T-cell (primary cell): ENCODE results near the gene SNX25. TPM values are rescaled to one million over a fixed set of nuclear protein-coding genes. Genes with fewer than 3 reads are reported as not detected.

Experiments used
- ATAC-seq, 4 experiments: fragments of 200-7000 bp in 3 of 4; fragments of 150-1000 bp in 1 of 4; cut with Tn5 transposase; replicated peaks in 1 of 4; 1 replicate in 3 of 4; 2 replicates in 1 of 4; pipeline ENCODE4 v1.10.0; 2021; ENCODE audit warnings: moderate library complexity in 3 of 4, mild to moderate bottlenecking in 2 of 4, moderate number of reproducible peaks in 1 of 4
- CTCF ChIA-PET, 2 donors: fragments of 300-600 bp; sonication (Branson Sonifier 250); formaldehyde crosslinking; loops; one replicate each; lab custom pipeline; 2022; ENCODE audit warnings: antibody characterized with exemption in 2 of 2; lab: Charles Lee
- POLR2A ChIA-PET, 2 donors: fragments of 300-600 bp; sonication (Branson Sonifier 250); formaldehyde crosslinking; loops; one replicate each; lab custom pipeline; 2022; ENCODE audit warnings: antibody characterized with exemption in 2 of 2; lab: Charles Lee
- DNase-seq, 35 experiments: peaks; one replicate each; pipeline versions ENCODE4 v3.0.0 to v3.0.0-alpha.2; 2013 to 2023
- H3K27ac ChIP-seq: one replicate; pipeline ENCODE4 v1.5.1; 2013; ENCODE audit warnings: low read length
- H3K27me3 ChIP-seq, 2 experiments: replicated peaks in 1 of 2; 1 replicate in 1 of 2; 2 replicates in 1 of 2; pipeline versions ENCODE4 v1.6.1 to v1.7.0; 2013; ENCODE audit warnings: low read length in 1 of 2, mixed read lengths in 1 of 2; ENCODE audit not compliant: control insufficient read depth in 2 of 2, insufficient read depth in 2 of 2; ENCODE audit errors: extremely low read depth in 1 of 2
- H3K36me3 ChIP-seq, 2 donors: 1 replicate in 1 of 2; 2 replicates in 1 of 2; pipeline versions ENCODE4 v1.6.1 to v1.7.0; 2013; ENCODE audit warnings: low read length in 1 of 2; ENCODE audit not compliant: control insufficient read depth in 2 of 2, insufficient read depth in 1 of 2; ENCODE audit errors: extremely low read depth in 1 of 2
- H3K4me1 ChIP-seq, 2 experiments: 1 replicate in 1 of 2; 2 replicates in 1 of 2; pipeline versions ENCODE4 v1.6.1 to v1.7.0; 2013; ENCODE audit warnings: low read length in 2 of 2, mixed read lengths in 1 of 2; ENCODE audit not compliant: insufficient read depth in 2 of 2, control insufficient read depth in 1 of 2; ENCODE audit errors: extremely low read depth in 1 of 2
- H3K4me3 ChIP-seq, 2 donors: 1 replicate in 1 of 2; 2 replicates in 1 of 2; pipeline versions ENCODE4 v1.5.1 to v1.7.0; 2013; ENCODE audit warnings: mild to moderate bottlenecking in 2 of 2, low read length in 1 of 2, moderate library complexity in 1 of 2; ENCODE audit not compliant: control insufficient read depth in 1 of 2; ENCODE audit errors: extremely low read depth in 1 of 2
- H3K9me3 ChIP-seq: 2 replicates; pipeline ENCODE4 v1.7.0; 2013
- H3K27ac Mint-ChIP-seq, 2 donors: one replicate each; pipeline ENCODE4 v1.8.0; 2020 to 2021; ENCODE audit warnings: mild to moderate bottlenecking in 2 of 2, mixed read lengths in 2 of 2
- H3K27me3 Mint-ChIP-seq, 2 donors: one replicate each; pipeline ENCODE4 v1.8.0; 2021 to 2022; ENCODE audit warnings: mixed read lengths in 2 of 2
- H3K36me3 Mint-ChIP-seq: one replicate; pipeline ENCODE4 v1.8.0; 2021; ENCODE audit warnings: mixed read lengths
- H3K4me1 Mint-ChIP-seq, 3 donors: one replicate each; pipeline ENCODE4 v1.8.0; 2020 to 2022; ENCODE audit warnings: mixed read lengths in 3 of 3, mild to moderate bottlenecking in 1 of 3
- H3K4me3 Mint-ChIP-seq, 3 donors: one replicate each; pipeline ENCODE4 v1.8.0; 2020 to 2022; ENCODE audit warnings: mild to moderate bottlenecking in 3 of 3, mixed read lengths in 3 of 3, moderate library complexity in 3 of 3
- H3K9me3 Mint-ChIP-seq, 3 donors: one replicate each; pipeline ENCODE4 v1.8.0; 2020 to 2022; ENCODE audit warnings: mixed read lengths in 3 of 3
- WGBS: methylation state at CpG from one replicate; pipeline ENCODE4 v1.1.5; 2013; ENCODE audit warnings: missing lambda C conversion rate; ENCODE audit not compliant: insufficient coverage; 5-methylcytosine and 5-hydroxymethylcytosine counted together
- total RNA-seq, 35 experiments: library from RNA in 6 of 35; stranded (reverse) in 6 of 35; fragments of 120-200 nt in 1 of 35; gene quantifications; one replicate each; pipeline versions ENCODE4 v1.2.1 to v1.2.4 and lab custom pipeline; 2013 to 2026

The SNX25 gene
- total RNA-seq, 5 donors from 2014 or later (not counting 1 experiment from before 2014, with no cell fraction given) = 14.0 to 19.3 (median 16.4) TPM

DNA sequence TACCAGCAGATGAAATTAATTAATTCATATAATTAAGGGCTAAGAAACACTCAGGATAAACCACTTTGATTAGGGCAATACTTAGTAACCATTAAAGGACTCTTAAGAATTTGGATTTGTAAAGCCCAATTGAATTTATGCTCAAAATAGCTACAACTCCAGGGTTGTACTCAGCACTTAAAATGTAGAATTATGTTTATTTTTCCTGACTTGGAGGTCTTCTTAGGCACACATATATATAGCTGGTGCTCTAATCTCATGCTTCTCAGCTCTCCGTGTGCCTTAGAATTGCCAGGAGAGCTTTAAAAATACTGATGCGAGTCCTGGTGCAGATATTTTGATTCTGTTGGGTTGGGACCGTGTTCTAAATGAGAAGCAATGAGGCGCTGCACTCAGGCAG, 77.6 kb downstream of the SNX25 start:
- Histone ChIP-seq H3K27ac (no peak overlapping the region), H3K4me1 (no peaks in the 10 kb centered on the region), H3K27me3 (no peaks in the 10 kb centered on the region), H3K9me3 (no peaks in the 10 kb centered on the region), H3K4me3 (no peak overlapping the region), H3K36me3 (peaks cover 0 to 15% of the 10 kb centered on the region in 2 donors)
- CTCF ChIA-PET = interaction anchor here in 1 of 2 donors (0.5 to 1.0 kb wide), 2 partner anchors 22 to 110 kb away, joined by 3 read pairs; partner anchors contain the start of gene ANKRD37
- Mint-ChIP-seq H3K4me1 (peaks cover 0 to 6% (median 0%) of the 10 kb centered on the region in 3 donors), H3K27me3 (no peaks in the 10 kb centered on the region), H3K4me3 (no peak overlapping the region), H3K27ac (no peak overlapping the region), H3K9me3 (no peaks in the 10 kb centered on the region), H3K36me3 (peaks cover 44% of the 10 kb centered on the region)
- 95% methylated on average over 3 of the region's 4 CpGs for WGBS
- POLR2A ChIA-PET = interaction anchor here in 1 of 2 donors (0.5 kb wide), 2 partner anchors 104 to 114 kb away, joined by 3 to 7 read pairs; no protein-coding TSS in a partner anchor
- no peak for DNase-seq
- no peak for ATAC-seq

DNA sequence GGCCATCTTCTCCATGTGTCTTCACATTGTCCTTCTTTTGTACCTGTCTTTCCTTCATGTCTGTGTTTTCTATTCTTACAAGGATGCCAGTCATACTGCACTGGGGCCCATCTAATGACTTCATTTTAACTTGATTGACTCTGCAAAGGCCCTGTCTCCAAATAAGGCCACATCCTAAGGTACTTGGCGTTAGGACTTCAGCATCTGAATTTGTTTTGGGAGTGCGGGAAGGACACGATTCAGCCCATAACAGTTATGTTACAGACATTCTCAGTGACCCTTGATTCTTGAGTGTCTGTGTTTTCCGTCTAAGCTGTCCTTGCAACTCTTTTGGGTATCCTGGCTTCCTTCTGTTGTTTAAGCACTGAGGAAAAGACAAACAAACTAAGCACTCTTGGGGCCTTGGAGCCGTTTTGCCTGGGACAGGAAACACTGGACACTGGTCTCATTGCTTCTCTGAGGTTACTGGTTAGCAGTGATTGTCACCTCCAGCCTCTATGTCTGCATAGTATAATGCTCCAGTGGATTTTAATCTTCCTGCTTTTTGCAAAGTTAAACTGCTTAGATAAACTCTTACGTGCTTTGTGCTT, 80.7 kb downstream of the SNX25 start:
- peaks cover 60% of the 10 kb centered on the region for H3K36me3 Mint-ChIP-seq
- no peaks in the 10 kb centered on the region for H3K4me1 Mint-ChIP-seq
- H3K27ac Mint-ChIP-seq = no peak overlapping the region
- Histone ChIP-seq H3K27ac (no peak overlapping the region), H3K4me1 (no peaks in the 10 kb centered on the region), H3K27me3 (no peaks in the 10 kb centered on the region), H3K4me3 (no peak overlapping the region), H3K9me3 (no peaks in the 10 kb centered on the region), H3K36me3 (peaks cover 0 to 14% of the 10 kb centered on the region in 2 donors)
- no peak for DNase-seq
- no peak for ATAC-seq
- no peaks in the 10 kb centered on the region for H3K27me3 Mint-ChIP-seq
- H3K9me3 Mint-ChIP-seq = no peaks in the 10 kb centered on the region
- no peak overlapping the region for H3K4me3 Mint-ChIP-seq
- CTCF ChIA-PET = no interaction called here
- POLR2A ChIA-PET = interaction anchor here in 1 of 2 donors (0.6 kb wide), 1 partner anchor 69 kb away, joined by 6 read pairs; no protein-coding TSS in a partner anchor
- 98% methylated on average over 5 of the region's 6 CpGs for WGBS

DNA sequence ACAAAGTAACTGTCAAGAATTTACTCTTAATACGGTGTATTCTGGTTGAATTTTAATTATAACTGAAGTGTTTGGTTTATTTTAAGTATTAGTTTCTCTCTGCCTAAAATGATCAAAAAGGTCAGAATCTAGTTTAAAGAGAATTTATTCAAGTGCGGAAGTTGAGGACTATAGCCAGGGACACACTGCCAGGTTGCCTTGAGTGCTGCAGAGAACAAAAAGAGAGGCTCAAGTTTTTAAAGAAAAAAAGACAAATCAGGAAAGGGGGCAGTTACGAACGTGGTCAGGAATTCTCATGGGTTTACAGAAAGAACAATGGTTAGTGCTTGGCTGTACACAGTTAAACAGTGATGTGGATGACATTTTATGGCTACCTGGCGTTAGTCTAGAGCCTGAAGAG, 81.3 kb downstream of the SNX25 start:
- Histone ChIP-seq H3K9me3 (no peaks in the 10 kb centered on the region), H3K36me3 (peaks cover 0 to 14% of the 10 kb centered on the region in 2 donors), H3K27ac (no peak overlapping the region), H3K4me3 (no peak overlapping the region), H3K27me3 (no peaks in the 10 kb centered on the region), H3K4me1 (no peaks in the 10 kb centered on the region)
- no peak for ATAC-seq
- ChIA-PET POLR2A (no interaction called here), CTCF (no interaction called here)
- Mint-ChIP-seq H3K27me3 (no peaks in the 10 kb centered on the region), H3K27ac (no peak overlapping the region), H3K4me3 (no peak overlapping the region), H3K9me3 (no peaks in the 10 kb centered on the region), H3K36me3 (peaks cover 60% of the 10 kb centered on the region), H3K4me1 (no peaks in the 10 kb centered on the region)
- no peak for DNase-seq
- WGBS = 75% methylated on average over 4 of the region's 5 CpGs

DNA sequence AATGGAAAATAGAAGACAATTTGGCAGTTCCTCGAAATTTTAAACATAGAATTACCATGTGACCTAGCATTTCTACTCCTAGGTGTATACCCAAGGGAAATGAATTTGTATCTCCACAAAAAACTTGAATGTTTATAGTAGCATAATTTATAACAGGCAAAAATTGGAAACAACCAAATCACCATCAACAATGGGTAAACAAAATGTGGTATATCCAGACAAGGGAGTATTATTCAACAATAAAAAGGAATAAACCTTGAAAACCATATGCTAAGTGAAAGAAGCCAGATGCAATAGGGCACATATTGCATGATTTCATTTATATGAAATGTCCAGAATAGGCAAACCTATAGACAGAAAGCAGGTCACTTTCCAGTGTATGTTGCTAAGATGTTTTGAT, 83.8 kb downstream of the SNX25 start:
- DNase-seq (no peak), ATAC-seq (no peak)
- H3K4me3 Mint-ChIP-seq = no peak overlapping the region
- Histone ChIP-seq H3K9me3 (no peaks in the 10 kb centered on the region), H3K36me3 (peaks cover 0 to 14% of the 10 kb centered on the region in 2 donors), H3K27me3 (no peaks in the 10 kb centered on the region), H3K27ac (no peak overlapping the region), H3K4me1 (no peaks in the 10 kb centered on the region), H3K4me3 (no peak overlapping the region)
- ChIA-PET CTCF (interaction anchor here in 1 of 2 donors (0.6 kb wide), 1 partner anchor 31 kb away, joined by 3 read pairs; no protein-coding TSS in a partner anchor), POLR2A (no interaction called here)
- peaks cover 69% of the 10 kb centered on the region for H3K36me3 Mint-ChIP-seq
- no peaks in the 10 kb centered on the region for H3K27me3 Mint-ChIP-seq
- no peaks in the 10 kb centered on the region for H3K4me1 Mint-ChIP-seq
- no peaks in the 10 kb centered on the region for H3K9me3 Mint-ChIP-seq
- WGBS = no CpG with 5 or more reads among the region's 1 CpG
- no peak overlapping the region for H3K27ac Mint-ChIP-seq

DNA sequence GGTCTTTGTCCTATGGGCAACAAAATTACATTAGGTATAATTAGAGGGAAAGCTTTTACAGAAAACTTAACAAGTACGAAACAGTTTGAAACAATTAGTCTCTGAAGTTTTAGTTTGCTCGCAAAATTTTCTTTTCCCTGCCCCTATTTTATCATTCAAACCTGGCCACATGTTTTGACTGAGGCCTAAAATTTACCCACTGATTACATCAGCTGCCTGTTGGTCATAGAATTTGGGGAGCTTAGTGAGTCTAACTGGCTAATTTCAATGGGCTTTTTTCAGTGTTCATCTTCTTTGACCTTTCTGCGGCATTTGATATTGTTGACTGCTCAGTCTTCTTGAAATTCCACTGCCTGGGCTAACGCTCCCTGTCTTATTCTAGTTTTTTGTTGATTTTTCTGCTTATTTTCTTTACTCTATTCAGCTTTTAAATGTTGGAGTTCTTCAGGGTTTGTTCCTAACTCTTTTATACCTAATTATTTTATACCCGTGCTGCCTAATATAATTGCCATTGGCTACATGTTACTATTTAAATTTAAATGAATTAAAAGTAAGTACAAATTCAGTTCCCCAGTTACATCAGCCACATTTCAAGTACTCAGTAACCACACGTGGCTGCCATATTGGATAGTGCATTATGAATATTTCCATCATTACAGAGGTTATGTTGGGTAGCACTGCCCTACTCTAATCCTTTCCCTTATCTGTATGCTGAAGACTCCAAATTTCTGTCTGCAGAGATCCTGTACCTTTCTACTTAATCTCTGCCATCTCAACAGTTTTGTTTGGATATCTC, 87.5 kb downstream of the SNX25 start:
- H3K27ac Mint-ChIP-seq = no peak overlapping the region
- no peak overlapping the region for H3K4me3 ChIP-seq
- H3K27ac ChIP-seq = no peak overlapping the region
- DNase-seq (no peak), ATAC-seq (no peak)
- peaks cover 0 to 5% of the 10 kb centered on the region in 2 donors for H3K36me3 ChIP-seq
- no peaks in the 10 kb centered on the region for H3K27me3 Mint-ChIP-seq
- H3K9me3 ChIP-seq = no peaks in the 10 kb centered on the region
- no peaks in the 10 kb centered on the region for H3K27me3 ChIP-seq
- no peak overlapping the region for H3K4me3 Mint-ChIP-seq
- 100% methylated on average over 1 of the region's 6 CpGs for WGBS
- no peaks in the 10 kb centered on the region for H3K4me1 Mint-ChIP-seq
- POLR2A ChIA-PET = interaction anchor here in 1 of 2 donors (0.7 kb wide), 1 partner anchor 299 kb away, joined by 3 read pairs; no protein-coding TSS in a partner anchor
- peaks cover 50% of the 10 kb centered on the region for H3K36me3 Mint-ChIP-seq
- H3K4me1 ChIP-seq = no peaks in the 10 kb centered on the region
- H3K9me3 Mint-ChIP-seq = no peaks in the 10 kb centered on the region
- CTCF ChIA-PET = no interaction called here

DNA sequence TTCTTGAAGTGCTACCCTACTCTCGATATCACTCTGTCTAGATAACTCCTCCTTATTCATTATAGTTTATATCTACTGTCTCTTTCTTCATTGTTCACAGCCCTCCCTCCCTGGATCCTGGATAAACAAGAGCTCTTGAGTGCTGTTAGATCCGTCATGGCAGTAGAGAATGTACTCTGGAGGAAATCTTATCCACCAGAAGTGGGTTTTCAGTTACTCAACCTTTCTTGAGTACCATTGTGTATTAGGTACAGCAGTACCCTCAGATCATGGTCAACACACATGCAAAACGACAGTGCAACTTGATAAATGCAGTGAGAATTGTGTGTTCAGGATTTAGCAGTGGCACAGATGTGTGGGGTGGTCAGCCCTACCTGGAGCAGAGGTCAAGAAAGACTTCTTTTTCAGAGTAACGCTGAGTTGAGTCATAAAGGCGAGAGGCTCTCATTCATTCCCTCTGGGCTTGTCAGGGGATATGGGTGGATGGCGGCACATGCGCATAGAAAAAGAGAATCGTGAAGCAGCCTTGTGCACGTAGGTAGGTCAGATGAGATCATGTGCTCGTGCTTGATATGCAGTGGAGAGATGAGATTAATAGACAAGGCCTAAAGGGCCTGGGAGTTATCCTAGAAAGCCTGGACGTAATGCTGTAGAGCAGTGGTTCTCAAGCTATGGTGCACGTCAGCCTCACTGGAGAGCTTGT, 89.5 kb downstream of the SNX25 start:
- no peak overlapping the region for H3K27ac Mint-ChIP-seq
- WGBS = 91% methylated on average over 10 of the region's 12 CpGs
- CTCF ChIA-PET = interaction anchor here in 1 of 2 donors (0.5 to 0.6 kb wide), 2 partner anchors 27 to 121 kb away, joined by 3 to 4 read pairs; no protein-coding TSS in a partner anchor

More for the DNA sequence above, 89.5 kb downstream of the SNX25 start:
- Histone ChIP-seq H3K36me3 (peaks cover 0 to 3% of the 10 kb centered on the region in 2 donors), H3K27me3 (no peaks in the 10 kb centered on the region), H3K4me3 (no peak overlapping the region), H3K9me3 (no peaks in the 10 kb centered on the region), H3K4me1 (no peaks in the 10 kb centered on the region), H3K27ac (no peak overlapping the region)
- no peak for DNase-seq
- POLR2A ChIA-PET = interaction anchor here in 1 of 2 donors (0.6 kb wide), 1 partner anchor 45 kb away, joined by 3 read pairs; no protein-coding TSS in a partner anchor
- H3K27me3 Mint-ChIP-seq = no peaks in the 10 kb centered on the region
- no peaks in the 10 kb centered on the region for H3K9me3 Mint-ChIP-seq
- ATAC-seq = no peak
- H3K4me3 Mint-ChIP-seq = no peak overlapping the region
- H3K36me3 Mint-ChIP-seq = peaks cover 40% of the 10 kb centered on the region
- no peaks in the 10 kb centered on the region for H3K4me1 Mint-ChIP-seq
